Ovary (tissue), 9 donors: ENCODE results near the gene NT5C3B. TPM values are rescaled to one million over a fixed set of nuclear protein-coding genes. Genes with fewer than 3 reads are reported as not detected.

ENCODE experiments used
- DNase-seq, 5 donors: peaks; one replicate each; pipeline ENCODE4 v3.0.0-alpha.2; 2019 to 2020
- H3K27ac ChIP-seq, 2 donors: fragments of 200-600 bp; one replicate each; pipeline versions ENCODE4 v1.5.1 to v1.8.0; 2019 to 2022
- H3K27me3 ChIP-seq: fragments of 200-600 bp; one replicate; pipeline ENCODE4 v1.8.0; 2022
- H3K36me3 ChIP-seq: fragments of 200-600 bp; sonication (generic); one replicate; pipeline ENCODE4 v1.5.1; 2019
- H3K4me1 ChIP-seq: one replicate; pipeline ENCODE4 v1.8.1; 2013; ENCODE audit warnings: mild to moderate bottlenecking, moderate library complexity; ENCODE audit not compliant: insufficient read depth
- H3K4me3 ChIP-seq: fragments of 200-600 bp; sonication (generic); one replicate; pipeline ENCODE4 v1.5.1; 2017
- H3K9me3 ChIP-seq, 2 donors: fragments of 200-600 bp in 1 of 2; sonication (generic) in 1 of 2; one replicate each; pipeline versions ENCODE4 v1.5.1 to v1.8.1; 2013 to 2019; ENCODE audit warnings: mild to moderate bottlenecking in 1 of 2, moderate library complexity in 1 of 2
- EP300 ChIP-seq: sonication (generic); formaldehyde crosslinking; IDR thresholded peaks from one replicate; pipeline ENCODE4 v1.6.1; 2017; ENCODE audit warnings: antibody characterized with exemption
- POLR2A ChIP-seq: fragments of 450-650 bp; IDR thresholded peaks from one replicate; pipeline ENCODE4 v1.6.1; 2017; ENCODE audit warnings: antibody characterized with exemption, mild to moderate bottlenecking, moderate library complexity
- WGBS, 3 donors: extraction: QIAGEN DNeasy Blood & Tissue Kit in 1 of 3; methylation state at CpG; one replicate each; pipeline versions ENCODE4 v1.1.5 to v1.1.7; 2013 to 2017; 5-methylcytosine and 5-hydroxymethylcytosine counted together
- intact Hi-C, 4 donors: fragments of 100-400 bp; cut with DNase I; formaldehyde crosslinking; loops; one replicate each; pipeline versions ENCODE4 v1.11.0 to v1.15.1; 2022 to 2023
- polyA plus RNA-seq, 2 donors: library from polyadenylated mRNA; stranded (reverse); fragments of 200-250 nt in 1 of 2; fragments of 350-450 nt in 1 of 2; fragmentation: Illumina TruSeq in 1 of 2; extraction: RNeasy Lipid Tissue Mini Kit (QIAGEN cat#74804) in 1 of 2; gene quantifications; one replicate each; pipeline ENCODE4 v1.2.3, GENCODE V29; 2013 to 2014
- total RNA-seq, 7 donors: library from RNA; depleted of rRNA in 2 of 7; stranded (reverse); fragments of >200 nt in 2 of 7; fragmentation: NEBNext Ultra II Directional in 3 of 7; extraction: Animal tissue kit (Norgen Biotek cat#: 25700) in 3 of 7; gene quantifications; one replicate each; pipeline versions ENCODE4 v1.1.0 to v1.2.4, GENCODE V29; 2016 to 2023
- TF ChIP-seq, protein P1 (sequence below), 3 donors: fragments of 450-650 bp in 2 of 3; fragments of 200-600 bp in 1 of 3; IDR thresholded peaks; one replicate each; pipeline versions ENCODE4 v1.5.1 to v1.8.0; 2016 to 2022; ENCODE audit warnings: antibody characterized with exemption in 3 of 3, mild to moderate bottlenecking in 1 of 3
- donor health status: DM: no; HTN: no; CAD: no; lungs with moderate emphysema.
- donor health status: DM: no; HTN: no; CAD: no.
- donor health status: Bipolar disorder and iron deficiency.
- donor health status: DM: yes; HTN: yes; CAD: no.
- donor health status: DM: no; HTN: no; CAD: no.
- donor health status: DM: yes; HTN: yes; CAD: no.

The NT5C3B gene
- total and polyA plus RNA-seq, 9 donors, result 34.5 to 106 (median 49.1) TPM

DNA sequence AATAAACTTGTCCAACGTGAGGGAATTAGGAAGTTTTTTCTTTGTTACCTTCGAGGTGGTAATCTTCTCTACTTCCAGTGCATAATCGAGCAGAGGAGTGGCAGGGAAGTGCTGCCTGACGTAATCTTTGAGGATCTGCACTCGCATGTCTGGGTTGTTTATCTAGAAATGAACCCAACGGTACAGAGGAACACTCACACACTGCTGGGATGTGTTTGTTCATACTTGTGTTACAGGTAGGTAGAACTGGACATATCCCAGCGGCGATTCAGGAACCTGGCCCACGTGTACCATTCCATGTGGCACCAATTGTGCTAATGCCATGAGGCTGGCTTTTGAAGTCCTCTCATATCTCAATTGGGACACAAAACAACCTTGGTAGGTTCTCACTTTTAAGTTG, 33.4 kb upstream of the NT5C3B start:
- Histone ChIP-seq H3K9me3 (no peaks in the 10 kb centered on the region), H3K4me3 (no peak overlapping the region), H3K4me1 (no peaks in the 10 kb centered on the region), H3K27ac (no peak overlapping the region), H3K36me3 (no peaks in the 10 kb centered on the region), H3K27me3 (no peaks in the 10 kb centered on the region)
- no peak for DNase-seq
- 71 to 75% (median 71%) methylated on average over 9 of the region's 9 CpGs for WGBS, 3 donors
- TF ChIP-seq EP300 (no peak), POLR2A (no peak)
- TF ChIP-seq, protein P1, sequence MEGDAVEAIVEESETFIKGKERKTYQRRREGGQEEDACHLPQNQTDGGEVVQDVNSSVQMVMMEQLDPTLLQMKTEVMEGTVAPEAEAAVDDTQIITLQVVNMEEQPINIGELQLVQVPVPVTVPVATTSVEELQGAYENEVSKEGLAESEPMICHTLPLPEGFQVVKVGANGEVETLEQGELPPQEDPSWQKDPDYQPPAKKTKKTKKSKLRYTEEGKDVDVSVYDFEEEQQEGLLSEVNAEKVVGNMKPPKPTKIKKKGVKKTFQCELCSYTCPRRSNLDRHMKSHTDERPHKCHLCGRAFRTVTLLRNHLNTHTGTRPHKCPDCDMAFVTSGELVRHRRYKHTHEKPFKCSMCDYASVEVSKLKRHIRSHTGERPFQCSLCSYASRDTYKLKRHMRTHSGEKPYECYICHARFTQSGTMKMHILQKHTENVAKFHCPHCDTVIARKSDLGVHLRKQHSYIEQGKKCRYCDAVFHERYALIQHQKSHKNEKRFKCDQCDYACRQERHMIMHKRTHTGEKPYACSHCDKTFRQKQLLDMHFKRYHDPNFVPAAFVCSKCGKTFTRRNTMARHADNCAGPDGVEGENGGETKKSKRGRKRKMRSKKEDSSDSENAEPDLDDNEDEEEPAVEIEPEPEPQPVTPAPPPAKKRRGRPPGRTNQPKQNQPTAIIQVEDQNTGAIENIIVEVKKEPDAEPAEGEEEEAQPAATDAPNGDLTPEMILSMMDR (IDR thresholded peaks at IDR 0.05), result no peak
- intact Hi-C loops, result loop anchor here in 1 of 4 donors (10.0 kb wide), 1 partner anchor 65 kb away; no protein-coding TSS in a partner anchor

DNA sequence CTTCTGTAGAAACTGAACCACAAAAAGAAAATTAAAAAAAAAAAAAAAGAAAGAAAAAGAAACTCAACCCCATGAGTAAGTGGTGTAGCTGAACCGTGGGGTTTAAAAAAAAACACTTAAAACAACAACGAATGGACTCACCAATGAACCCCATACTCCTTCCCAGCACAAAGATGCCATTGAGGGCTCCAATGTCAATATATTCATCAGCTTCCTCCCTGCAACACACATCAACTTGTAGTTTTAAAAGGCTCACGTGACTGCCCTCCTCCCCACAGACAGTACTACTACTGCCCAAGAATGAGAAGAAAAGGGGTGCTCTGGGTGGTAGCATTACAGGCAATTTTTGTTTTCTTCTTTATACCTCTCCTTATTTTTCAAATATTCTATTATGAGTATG, 32.5 kb upstream of the NT5C3B start:
- 55 to 69% (median 66%) methylated on average over 3 of the region's 3 CpGs for WGBS, 3 donors
- intact Hi-C loops, result loop anchor here in 1 of 4 donors (10.0 kb wide), 1 partner anchor 64 kb away; no protein-coding TSS in a partner anchor
- no peak overlapping the region for H3K4me3 ChIP-seq
- H3K27me3 ChIP-seq, result no peaks in the 10 kb centered on the region
- H3K9me3 ChIP-seq, result no peaks in the 10 kb centered on the region
- DNase-seq, result no peak
- H3K36me3 ChIP-seq, result no peaks in the 10 kb centered on the region
- TF ChIP-seq, protein P1 (IDR thresholded peaks at IDR 0.05), result no peak
- no peak for TF ChIP-seq EP300
- TF ChIP-seq POLR2A, result no peak
- peaks cover under 1% of the 10 kb centered on the region for H3K4me1 ChIP-seq
- H3K27ac ChIP-seq, result no peak overlapping the region

DNA sequence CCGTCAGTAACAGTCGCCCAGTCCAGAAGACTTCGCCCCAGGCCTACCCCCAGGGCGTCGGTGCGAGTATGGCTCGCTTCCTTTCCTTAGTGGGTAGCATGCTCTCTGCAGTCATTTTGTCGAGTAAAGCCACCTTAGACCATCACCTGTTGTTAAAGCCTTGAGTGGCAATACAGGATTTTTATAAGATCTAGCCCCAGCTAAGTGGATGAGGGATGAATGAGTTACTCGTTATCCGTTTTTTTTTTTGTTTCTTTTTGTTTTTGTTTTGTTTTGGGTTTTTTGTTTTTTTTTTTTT, 29.5 kb upstream of the NT5C3B start:
- Histone ChIP-seq H3K36me3 (no peaks in the 10 kb centered on the region), H3K4me3 (peak overlapping the region; percentile 99), H3K27ac (peak overlapping the region in 1 of 2 donors; percentile 85), H3K27me3 (no peaks in the 10 kb centered on the region), H3K9me3 (no peaks in the 10 kb centered on the region), H3K4me1 (peaks cover 10% of the 10 kb centered on the region)
- 0 to 2% (median 1%) methylated on average over 10 of the region's 10 CpGs for WGBS, 3 donors
- no peak for TF ChIP-seq EP300
- DNase-seq, result no peak
- intact Hi-C loops, result loop anchor here in 1 of 4 donors (10.0 kb wide), 1 partner anchor 61 kb away; no protein-coding TSS in a partner anchor

DNA sequence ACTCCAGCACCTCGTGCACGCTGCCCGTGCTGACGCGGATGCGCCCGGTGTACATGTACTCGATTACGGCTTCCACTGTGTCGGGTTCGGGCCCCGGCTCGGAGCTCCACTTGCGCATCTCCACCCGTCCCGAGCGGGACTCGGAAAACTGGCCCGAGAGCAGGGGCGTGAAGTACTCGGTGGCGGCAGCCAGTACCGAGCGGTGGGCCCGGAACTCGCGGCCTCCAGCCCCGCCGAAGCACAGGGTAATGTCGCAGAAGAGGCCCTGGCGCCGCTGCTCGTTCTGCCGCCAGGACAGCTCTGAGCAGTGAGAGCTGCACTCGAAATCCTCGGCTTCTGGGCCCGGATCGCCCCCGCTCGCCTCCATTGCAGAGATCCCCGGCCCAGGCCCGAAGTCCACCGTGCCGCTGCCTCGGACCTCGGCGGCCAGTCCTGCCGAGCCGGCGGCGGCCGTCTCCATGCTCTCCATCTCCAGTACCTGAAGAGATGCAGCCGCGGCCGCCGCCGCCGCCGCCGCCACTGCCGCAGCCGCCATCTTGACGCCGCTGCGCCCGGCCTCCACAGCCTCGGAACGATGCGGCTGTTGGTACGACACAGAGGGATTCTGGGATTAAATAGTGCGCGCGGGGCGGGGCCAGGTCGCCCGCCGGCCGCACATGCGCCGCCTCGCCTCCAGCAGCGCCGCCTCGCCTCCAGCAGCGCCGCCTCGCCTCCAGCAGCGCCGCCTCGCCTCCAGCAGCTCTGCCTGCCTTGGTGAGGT, 29.0 kb upstream of the NT5C3B start, which contains the start of gene KLHL11:
TSS of gene KLHL11 (minus strand) at position 588 of the 760 bp plus-strand sequence. CDS start at position 535, 53 bp downstream.
- no peak for TF ChIP-seq EP300
- TF ChIP-seq, protein P1 (IDR thresholded peaks at IDR 0.05), result no peak
- peak; percentile 90 for TF ChIP-seq POLR2A
- Histone ChIP-seq H3K9me3 (no peaks in the 10 kb centered on the region), H3K4me3 (peak within 1 kb of the TSS; percentile 99), H3K27ac (peak within 1 kb of the TSS; percentile 50 to 85), H3K36me3 (no peaks in the 10 kb centered on the region), H3K4me1 (peaks cover 10% of the 10 kb centered on the region), H3K27me3 (no peaks in the 10 kb centered on the region)
- 0% methylated on average over 60 to 90 of the region's 90 CpGs for WGBS, 3 donors
- DNase-seq, result peak; percentile 80 to 92 (median 88)
- intact Hi-C loops, result loop anchor here in 1 of 4 donors (10.0 kb wide), 1 partner anchor 60 kb away; no protein-coding TSS in a partner anchor

DNA sequence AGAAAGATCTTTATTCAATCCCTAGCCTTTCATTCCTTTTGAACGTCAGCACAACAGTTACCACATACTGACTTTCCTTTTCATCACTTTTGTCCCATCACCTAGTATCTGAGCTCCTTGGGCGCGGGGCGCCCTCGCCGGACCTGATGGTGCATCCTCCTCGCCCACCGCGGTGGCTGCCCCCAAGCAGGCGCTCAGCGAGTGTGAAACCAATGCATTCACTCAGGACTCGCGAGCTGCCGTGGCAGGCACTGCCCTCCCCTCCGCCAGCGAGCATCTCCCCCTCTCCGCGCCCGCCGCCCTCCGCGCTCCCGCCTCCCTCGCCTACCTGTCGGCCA, 28.4 kb upstream of the NT5C3B start:
- no peaks in the 10 kb centered on the region for H3K9me3 ChIP-seq
- peak overlapping the region; percentile 99 for H3K4me3 ChIP-seq
- 0% methylated on average over 24 to 25 of the region's 25 CpGs for WGBS, 3 donors
- no peaks in the 10 kb centered on the region for H3K36me3 ChIP-seq
- intact Hi-C loops, result loop anchor here in 1 of 4 donors (10.0 kb wide), 1 partner anchor 60 kb away; no protein-coding TSS in a partner anchor
- peak overlapping the region in 1 of 2 donors; percentile 85 for H3K27ac ChIP-seq
- peaks cover 10% of the 10 kb centered on the region for H3K4me1 ChIP-seq
- DNase-seq, result no peak
- H3K27me3 ChIP-seq, result no peaks in the 10 kb centered on the region
- TF ChIP-seq POLR2A (no peak), EP300 (no peak)
- TF ChIP-seq, protein P1 (IDR thresholded peaks at IDR 0.05), result no peak
